CD4-positive, alpha-beta T cell (primary cell): ENCODE data around the gene ABCG1. TPM values are rescaled to one million over a fixed set of nuclear protein-coding genes. Genes with fewer than 3 reads are reported as not detected.
A peak's percentile ranks its signal among the peaks of the same experiment; 100 is the strongest.

Source experiments
- ATAC-seq: fragments of 200-7000 bp; cut with Tn5 transposase; one replicate; pipeline ENCODE4 v1.10.0; 2022; ENCODE audit warnings: mild to moderate bottlenecking; ENCODE audit not compliant: poor library complexity
- CTCF ChIA-PET: fragments of 350-600 bp; sonication (Branson Sonifier 250); formaldehyde crosslinking; loops from one replicate; lab custom pipeline; 2021; ENCODE audit warnings: antibody characterized with exemption, inconsistent platforms; lab: Charles Lee
- POLR2A ChIA-PET: fragments of 350-600 bp; sonication (Branson Sonifier 250); formaldehyde crosslinking; loops from one replicate; lab custom pipeline; 2021; ENCODE audit warnings: antibody characterized with exemption, inconsistent platforms; lab: Charles Lee
- DNase-seq, 14 experiments: peaks; one replicate each; pipeline ENCODE4 v3.0.0-alpha.2; 2013 to 2020; ENCODE audit warnings: mixed read lengths in 2 of 14
- H3K27ac ChIP-seq, 2 donors: one replicate each; pipeline versions ENCODE4 v1.5.1 to v1.7.0; 2013; ENCODE audit warnings: low read length in 2 of 2, low read depth in 1 of 2, mild to moderate bottlenecking in 1 of 2
- H3K27me3 ChIP-seq, 2 experiments: 1 replicate in 1 of 2; 2 replicates in 1 of 2; pipeline versions ENCODE4 v1.6.1 to v1.7.0; 2013; ENCODE audit warnings: low read length in 2 of 2, control low read depth in 1 of 2, mild to moderate bottlenecking in 1 of 2, moderate library complexity in 1 of 2; ENCODE audit not compliant: insufficient read depth in 2 of 2, control insufficient read depth in 1 of 2
- H3K36me3 ChIP-seq: one replicate; pipeline ENCODE4 v1.6.1; 2013; ENCODE audit warnings: low read length, control low read depth; ENCODE audit not compliant: insufficient read depth
- H3K4me1 ChIP-seq: one replicate; pipeline ENCODE4 v1.6.1; 2013; ENCODE audit warnings: low read length, control low read depth; ENCODE audit not compliant: insufficient read depth
- H3K4me3 ChIP-seq: one replicate; pipeline ENCODE4 v1.5.1; 2013; ENCODE audit warnings: mild to moderate bottlenecking, low read length, moderate library complexity
- H3K9me3 ChIP-seq, 2 experiments: 1 replicate in 1 of 2; 2 replicates in 1 of 2; pipeline versions ENCODE4 v1.6.1 to v1.7.0; 2013; ENCODE audit warnings: low read length in 2 of 2, mild to moderate bottlenecking in 2 of 2, control low read depth in 1 of 2, moderate library complexity in 1 of 2; ENCODE audit not compliant: control insufficient read depth in 1 of 2, insufficient read depth in 1 of 2
- H3K27ac Mint-ChIP-seq: one replicate; pipeline ENCODE4 v1.8.0; 2020; ENCODE audit warnings: mixed read lengths
- H3K27me3 Mint-ChIP-seq: one replicate; pipeline ENCODE4 v1.8.0; 2021; ENCODE audit warnings: mixed read lengths
- H3K36me3 Mint-ChIP-seq: one replicate; pipeline ENCODE4 v1.8.0; 2021; ENCODE audit warnings: low read depth, mixed read lengths
- H3K4me1 Mint-ChIP-seq: one replicate; pipeline ENCODE4 v1.8.0; 2021; ENCODE audit warnings: low read depth, mixed read lengths
- H3K4me3 Mint-ChIP-seq: one replicate; pipeline ENCODE4 v1.8.0; 2020; ENCODE audit warnings: mild to moderate bottlenecking, mixed read lengths
- H3K9me3 Mint-ChIP-seq: one replicate; pipeline ENCODE4 v1.8.0; 2020; ENCODE audit warnings: mixed read lengths
- intact Hi-C, 2 experiments: fragments of 100-400 bp; cut with DNase I in 1 of 2; cut with micrococcal nuclease in 1 of 2; formaldehyde crosslinking; loops; one replicate each; pipeline versions ENCODE4 v1.15.1 to v1.9.0; 2023 to 2025; cut with DNase I, micrococcal nuclease
- total RNA-seq, 174 experiments: library from RNA in 2 of 174; stranded (reverse) in 2 of 174; gene quantifications; one replicate each; pipeline ENCODE4 v1.2.3 and lab custom pipeline; 2021 to 2026
- TF ChIP-seq, protein P1 (sequence below): fragments of 200-600 bp; IDR thresholded peaks from one replicate; pipeline ENCODE4 v1.8.0; 2022; ENCODE audit warnings: antibody characterized with exemption, mild to moderate bottlenecking

Gene ABCG1
- total RNA-seq, 2 experiments from 2014 or later = 109 to 116 TPM

DNA sequence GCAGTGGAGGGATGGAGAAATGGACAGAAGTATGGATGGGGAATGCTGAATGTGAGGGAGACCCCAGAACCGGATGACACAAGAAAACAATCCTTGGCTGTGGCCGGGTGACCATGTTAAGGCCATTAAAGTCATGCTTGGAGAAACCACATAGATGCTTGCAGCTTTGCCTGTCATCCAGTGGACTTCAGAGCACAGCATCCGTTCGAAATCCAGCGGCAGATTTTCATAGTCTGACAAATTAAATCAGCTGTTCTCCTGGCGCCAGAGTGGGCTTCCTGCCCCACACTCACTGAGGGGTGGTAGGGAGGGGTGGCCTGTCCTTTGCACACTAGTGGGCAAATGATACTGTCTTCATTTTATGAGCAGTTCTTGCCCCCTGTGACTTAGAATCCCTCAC lies 35.1 kb downstream of the ABCG1 start:
- POLR2A ChIA-PET = no interaction called here
- H3K36me3 ChIP-seq = peaks cover 4% of the 10 kb centered on the region
- Mint-ChIP-seq H3K27ac (peak overlapping the region; percentile 44), H3K27me3 (no peaks in the 10 kb centered on the region), H3K9me3 (no peaks in the 10 kb centered on the region), H3K4me3 (no peak overlapping the region), H3K4me1 (peaks cover 72% of the 10 kb centered on the region), H3K36me3 (peaks cover 9% of the 10 kb centered on the region)
- ATAC-seq (no peak), DNase-seq (no peak)
- no peaks in the 10 kb centered on the region for H3K9me3 ChIP-seq
- TF ChIP-seq, protein P1, sequence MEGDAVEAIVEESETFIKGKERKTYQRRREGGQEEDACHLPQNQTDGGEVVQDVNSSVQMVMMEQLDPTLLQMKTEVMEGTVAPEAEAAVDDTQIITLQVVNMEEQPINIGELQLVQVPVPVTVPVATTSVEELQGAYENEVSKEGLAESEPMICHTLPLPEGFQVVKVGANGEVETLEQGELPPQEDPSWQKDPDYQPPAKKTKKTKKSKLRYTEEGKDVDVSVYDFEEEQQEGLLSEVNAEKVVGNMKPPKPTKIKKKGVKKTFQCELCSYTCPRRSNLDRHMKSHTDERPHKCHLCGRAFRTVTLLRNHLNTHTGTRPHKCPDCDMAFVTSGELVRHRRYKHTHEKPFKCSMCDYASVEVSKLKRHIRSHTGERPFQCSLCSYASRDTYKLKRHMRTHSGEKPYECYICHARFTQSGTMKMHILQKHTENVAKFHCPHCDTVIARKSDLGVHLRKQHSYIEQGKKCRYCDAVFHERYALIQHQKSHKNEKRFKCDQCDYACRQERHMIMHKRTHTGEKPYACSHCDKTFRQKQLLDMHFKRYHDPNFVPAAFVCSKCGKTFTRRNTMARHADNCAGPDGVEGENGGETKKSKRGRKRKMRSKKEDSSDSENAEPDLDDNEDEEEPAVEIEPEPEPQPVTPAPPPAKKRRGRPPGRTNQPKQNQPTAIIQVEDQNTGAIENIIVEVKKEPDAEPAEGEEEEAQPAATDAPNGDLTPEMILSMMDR = no peak
- CTCF ChIA-PET = no interaction called here
- no peak overlapping the region for H3K4me3 ChIP-seq
- H3K27ac ChIP-seq = no peak overlapping the region
- peaks cover 29% of the 10 kb centered on the region for H3K4me1 ChIP-seq
- H3K27me3 ChIP-seq = no peaks in the 10 kb centered on the region
- intact Hi-C loops = no loop called here

DNA sequence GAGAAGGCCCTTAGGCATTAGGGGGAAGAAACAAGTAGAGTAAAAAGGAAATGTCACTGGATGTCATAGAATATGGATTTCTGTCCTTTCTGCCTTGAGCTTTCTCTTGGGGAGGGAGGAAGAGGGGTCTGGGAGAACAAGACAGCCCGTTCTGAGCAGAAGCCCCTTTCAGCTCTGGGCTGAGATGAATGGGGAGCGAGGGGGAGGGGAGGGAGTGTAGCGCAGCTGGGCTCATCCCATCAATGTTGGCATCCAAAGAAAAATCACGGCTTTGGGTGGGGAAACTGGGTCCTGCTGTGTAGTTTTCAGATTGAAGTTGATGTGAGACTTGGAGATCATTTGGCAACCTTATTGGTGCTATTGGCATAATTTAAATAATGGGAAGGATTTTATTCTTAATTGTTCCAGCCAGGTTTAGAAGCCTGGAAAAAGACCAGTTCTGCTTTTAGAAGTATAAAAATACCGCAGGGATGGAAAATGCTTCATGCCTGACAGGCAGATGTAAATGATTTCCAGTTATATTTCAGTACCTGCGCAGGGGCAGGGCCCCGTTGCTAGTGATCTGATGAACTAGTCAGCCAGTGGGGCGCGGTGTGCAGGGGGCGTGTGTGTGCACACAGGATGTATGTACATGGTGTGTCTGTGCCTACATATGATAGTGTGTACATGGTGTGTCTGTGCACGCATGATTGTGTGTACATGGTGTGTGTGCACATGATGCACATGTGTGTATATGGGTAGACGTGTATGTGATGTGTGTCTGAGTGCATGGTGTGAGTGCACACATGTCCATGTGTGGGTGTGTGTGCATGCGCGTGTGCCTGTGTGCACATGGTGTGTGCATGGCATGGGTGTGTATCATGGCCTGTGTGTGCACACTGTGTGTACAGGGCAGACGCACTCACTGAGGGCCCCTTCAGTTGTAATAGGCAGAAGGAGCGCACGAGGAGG lies 36.0 kb downstream of the ABCG1 start:
- Histone ChIP-seq H3K36me3 (peaks cover 4% of the 10 kb centered on the region), H3K9me3 (no peaks in the 10 kb centered on the region), H3K27ac (no peak overlapping the region), H3K27me3 (no peaks in the 10 kb centered on the region), H3K4me1 (peaks cover 29% of the 10 kb centered on the region), H3K4me3 (no peak overlapping the region)
- DNase-seq (no peak), ATAC-seq (no peak)
- H3K4me1 Mint-ChIP-seq = peaks cover 66% of the 10 kb centered on the region
- CTCF ChIA-PET = interaction anchor here (0.7 kb wide), 1 partner anchor 110 kb away, joined by 3 read pairs; no protein-coding TSS in a partner anchor
- TF ChIP-seq, protein P1 = no peak
- POLR2A ChIA-PET = no interaction called here
- no peaks in the 10 kb centered on the region for H3K27me3 Mint-ChIP-seq
- peak overlapping the region; percentile 44 for H3K27ac Mint-ChIP-seq
- no peak overlapping the region for H3K4me3 Mint-ChIP-seq
- H3K9me3 Mint-ChIP-seq = no peaks in the 10 kb centered on the region
- intact Hi-C loops = loop anchor here in 1 of 2 experiments (5.0 kb wide), 1 partner anchor 38 kb away; the partner anchor contains the start of gene ABCG1
- peaks cover 5% of the 10 kb centered on the region for H3K36me3 Mint-ChIP-seq

DNA sequence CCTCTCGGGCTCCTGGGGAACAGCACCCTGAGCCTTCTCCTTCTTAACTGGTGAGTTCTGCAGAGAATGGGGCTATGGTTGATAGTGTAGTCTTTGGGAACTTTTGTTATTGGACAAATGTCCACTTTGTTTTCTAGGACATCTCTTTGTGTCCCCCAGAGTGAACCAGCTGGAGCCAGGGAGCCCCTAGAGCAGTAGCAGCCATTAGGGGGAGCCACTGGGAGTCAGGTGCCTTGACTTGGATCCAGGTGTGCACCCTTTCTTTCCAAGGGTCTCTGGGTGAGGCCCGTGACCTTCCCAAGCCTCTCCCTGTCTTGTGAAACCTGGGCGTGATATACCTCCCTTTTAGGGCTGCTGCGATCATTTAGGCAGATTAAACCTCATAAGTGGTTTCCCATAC lies 36.9 kb downstream of the ABCG1 start:
- Mint-ChIP-seq H3K27me3 (no peaks in the 10 kb centered on the region), H3K4me3 (no peak overlapping the region), H3K4me1 (peaks cover 65% of the 10 kb centered on the region), H3K9me3 (no peaks in the 10 kb centered on the region), H3K36me3 (peaks cover 5% of the 10 kb centered on the region), H3K27ac (peak overlapping the region; percentile 21)
- H3K27ac ChIP-seq = no peak overlapping the region
- ATAC-seq = no peak
- H3K27me3 ChIP-seq = no peaks in the 10 kb centered on the region
- H3K36me3 ChIP-seq = peaks cover 4% of the 10 kb centered on the region
- H3K4me3 ChIP-seq = no peak overlapping the region
- POLR2A ChIA-PET = no interaction called here
- CTCF ChIA-PET = interaction anchor here (0.7 kb wide), 1 partner anchor 111 kb away, joined by 3 read pairs; no protein-coding TSS in a partner anchor
- H3K9me3 ChIP-seq = no peaks in the 10 kb centered on the region
- peaks cover 27% of the 10 kb centered on the region for H3K4me1 ChIP-seq
- TF ChIP-seq, protein P1 = no peak
- intact Hi-C loops = loop anchor here in 1 of 2 experiments (5.0 kb wide), 1 partner anchor 39 kb away; the partner anchor contains the start of gene ABCG1
- DNase-seq = no peak
